ENCODE measurements around the gene C2CD4A.
"Not testable (repeated sequence)": the region's sequence is repeated elsewhere in the genome, so short reads cannot be mapped to it uniquely, and the experiment has no call there.

Gene C2CD4A

GRCh38 chr15:62066663-62067447 lies at the start of gene C2CD4A:
Gene C2CD4A, plus strand, starts transcription at chr15:62066977. Its CDS starts 637 bp downstream, at chr15:62067614.
- no peak for DNase-seq

GRCh38 chr15:62020576-62021160 lies 46.1 kb upstream of the C2CD4A start:
- DNase-seq, result peak; percentile 63

GRCh38 chr15:62021991-62022600 lies 44.7 kb upstream of the C2CD4A start:
- peak; percentile 13 for DNase-seq

GRCh38 chr15:62026487-62027262 lies 40.1 kb upstream of the C2CD4A start:
- no peak for DNase-seq

- DNase-seq, result no peak
Measured at GRCh38 chr15:62027263-62027565, 39.6 kb upstream of the C2CD4A start.

GRCh38 chr15:62027916-62028315 lies 38.9 kb upstream of the C2CD4A start:
- DNase-seq, result no peak

GRCh38 chr15:62035256-62035924 lies 31.4 kb upstream of the C2CD4A start:
- DNase-seq, result peak; percentile 88

- no peak for DNase-seq
Measured at GRCh38 chr15:62046078-62046743, 20.6 kb upstream of the C2CD4A start.

GRCh38 chr15:62047282-62047827 lies 19.4 kb upstream of the C2CD4A start:
- DNase-seq, result no peak

GRCh38 chr15:62048254-62048653 lies 18.5 kb upstream of the C2CD4A start:
- not testable (repeated sequence) for DNase-seq

- no peak for DNase-seq
Measured at GRCh38 chr15:62050115-62050514, 16.7 kb upstream of the C2CD4A start.

GRCh38 chr15:62051166-62051565 lies 15.6 kb upstream of the C2CD4A start:
- no peak for DNase-seq

- no peak for DNase-seq
Measured at GRCh38 chr15:62052713-62053112, 14.1 kb upstream of the C2CD4A start.

GRCh38 chr15:62053439-62054085 lies 13.2 kb upstream of the C2CD4A start:
- no peak for DNase-seq

- DNase-seq, result no peak
Measured at GRCh38 chr15:62054979-62055378, 11.8 kb upstream of the C2CD4A start.

GRCh38 chr15:62057341-62057980 lies 9.3 kb upstream of the C2CD4A start:
- DNase-seq, result no peak

- DNase-seq, result no peak
Measured at GRCh38 chr15:62058327-62059028, 8.3 kb upstream of the C2CD4A start.

- DNase-seq, result peak; percentile 19
Measured at GRCh38 chr15:62059108-62059815, 7.5 kb upstream of the C2CD4A start.

GRCh38 chr15:62059816-62060112 lies 7.0 kb upstream of the C2CD4A start:
- DNase-seq, result peak; percentile 64

Measured in HCEC 1CT (cell line).